Fibroblast of mammary gland (primary cell): ENCODE measurements around the gene CD4.

ENCODE experiments used
- DNase-seq: peaks from one replicate; pipeline ENCODE4 v3.0.0-alpha.2; 2010; ENCODE audit warnings: low read depth
- H3K4me3 ChIP-seq: 2 replicates; pipeline ENCODE4 v1.5.1; 2011; ENCODE audit warnings: low read depth, mild to moderate bottlenecking, low read length, moderate library complexity; ENCODE audit not compliant: control insufficient read depth
- CTCF ChIP-seq: conservative IDR thresholded peaks from 2 replicates; pipeline ENCODE4 v1.5.1; 2011; ENCODE audit warnings: low read depth, low read length, inconsistent platforms; ENCODE audit not compliant: control insufficient read depth, insufficient read depth

The CD4 gene

DNA sequence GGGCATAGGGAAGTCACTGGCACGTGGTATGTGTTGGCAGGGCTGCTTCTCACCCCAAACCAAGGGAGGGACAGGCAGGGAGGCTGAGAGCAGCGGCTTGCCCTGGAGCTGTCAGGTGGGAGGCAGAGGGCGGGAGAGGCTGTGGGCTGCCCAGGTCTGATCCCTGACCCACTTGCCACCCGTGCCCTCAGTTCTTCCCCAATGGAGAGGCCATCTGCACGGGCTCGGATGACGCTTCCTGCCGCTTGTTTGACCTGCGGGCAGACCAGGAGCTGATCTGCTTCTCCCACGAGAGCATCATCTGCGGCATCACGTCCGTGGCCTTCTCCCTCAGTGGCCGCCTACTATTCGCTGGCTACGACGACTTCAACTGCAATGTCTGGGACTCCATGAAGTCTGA is 56.1 kb downstream of the CD4 start:
- DNase-seq = no peak
- TF ChIP-seq CTCF = no peak
- no peak overlapping the region for H3K4me3 ChIP-seq

GRCh38 chr12:6846316-6846869 is 57.1 kb downstream of the CD4 start:
- no peak for DNase-seq
- TF ChIP-seq CTCF = no peak
- no peak overlapping the region for H3K4me3 ChIP-seq

GRCh38 chr12:6847676-6848075 is 58.3 kb downstream of the CD4 start:
- H3K4me3 ChIP-seq = no peak overlapping the region
- no peak for TF ChIP-seq CTCF
- no peak for DNase-seq

- DNase-seq = no peak
- TF ChIP-seq CTCF = no peak
- no peak overlapping the region for H3K4me3 ChIP-seq
Measured at GRCh38 chr12:6849427-6849826, 60.1 kb downstream of the CD4 start.

DNA sequence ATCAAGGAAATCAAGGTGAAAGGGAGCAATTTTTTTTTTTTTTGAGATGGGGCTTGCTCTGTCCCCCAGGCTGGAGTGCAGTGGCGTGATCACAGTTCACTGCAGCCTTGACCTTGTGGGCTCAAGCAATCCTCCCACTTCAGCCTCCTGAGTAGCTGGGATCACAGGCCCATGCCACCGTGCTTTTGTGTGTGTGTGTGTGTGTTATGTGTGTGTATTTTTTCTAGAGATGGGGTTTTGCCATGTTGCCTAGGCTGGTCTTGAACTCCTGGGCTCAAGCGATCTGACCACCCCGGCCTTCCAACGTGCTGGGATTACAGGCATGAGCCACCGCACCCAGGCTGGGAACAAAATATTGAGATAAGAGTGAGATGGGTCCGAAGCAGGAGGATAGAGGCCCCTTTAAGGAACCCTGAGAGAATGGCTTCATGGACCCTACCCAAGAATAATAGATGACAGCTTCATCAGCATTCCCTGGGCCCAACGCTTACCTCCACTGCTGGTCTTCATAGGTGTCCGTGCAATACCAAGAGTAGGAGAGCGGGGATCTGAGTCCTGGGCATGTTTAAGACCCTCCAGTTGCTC is 60.7 kb downstream of the CD4 start:
- DNase-seq = no peak
- TF ChIP-seq CTCF = no peak

GRCh38 chr12:6850796-6851152 is 61.4 kb downstream of the CD4 start:
- H3K4me3 ChIP-seq = peak overlapping the region; percentile 93
- TF ChIP-seq CTCF = no peak
- DNase-seq = no peak

More for the DNA sequence above, 60.7 kb downstream of the CD4 start:
- peak overlapping the region; percentile 93 for H3K4me3 ChIP-seq

- TF ChIP-seq CTCF = no peak
- peak within 1 kb of the TSS; percentile 93 for H3K4me3 ChIP-seq
- peak; percentile 99 for DNase-seq
Measured at GRCh38 chr12:6851153-6851920, 62.0 kb downstream of the CD4 start, which contains the start of gene CDCA3. Gene CDCA3, minus strand, starts transcription at chr12:6851286. Its CDS starts 334 bp downstream, at chr12:6850952.
